NCI-H2171 (cell line): ENCODE results near the gene ARHGAP8.

Experiments
- DNase-seq: peaks from one replicate; lab custom pipeline; 2025; lab: John Stamatoyannopoulos, UW

Gene ARHGAP8

DNA sequence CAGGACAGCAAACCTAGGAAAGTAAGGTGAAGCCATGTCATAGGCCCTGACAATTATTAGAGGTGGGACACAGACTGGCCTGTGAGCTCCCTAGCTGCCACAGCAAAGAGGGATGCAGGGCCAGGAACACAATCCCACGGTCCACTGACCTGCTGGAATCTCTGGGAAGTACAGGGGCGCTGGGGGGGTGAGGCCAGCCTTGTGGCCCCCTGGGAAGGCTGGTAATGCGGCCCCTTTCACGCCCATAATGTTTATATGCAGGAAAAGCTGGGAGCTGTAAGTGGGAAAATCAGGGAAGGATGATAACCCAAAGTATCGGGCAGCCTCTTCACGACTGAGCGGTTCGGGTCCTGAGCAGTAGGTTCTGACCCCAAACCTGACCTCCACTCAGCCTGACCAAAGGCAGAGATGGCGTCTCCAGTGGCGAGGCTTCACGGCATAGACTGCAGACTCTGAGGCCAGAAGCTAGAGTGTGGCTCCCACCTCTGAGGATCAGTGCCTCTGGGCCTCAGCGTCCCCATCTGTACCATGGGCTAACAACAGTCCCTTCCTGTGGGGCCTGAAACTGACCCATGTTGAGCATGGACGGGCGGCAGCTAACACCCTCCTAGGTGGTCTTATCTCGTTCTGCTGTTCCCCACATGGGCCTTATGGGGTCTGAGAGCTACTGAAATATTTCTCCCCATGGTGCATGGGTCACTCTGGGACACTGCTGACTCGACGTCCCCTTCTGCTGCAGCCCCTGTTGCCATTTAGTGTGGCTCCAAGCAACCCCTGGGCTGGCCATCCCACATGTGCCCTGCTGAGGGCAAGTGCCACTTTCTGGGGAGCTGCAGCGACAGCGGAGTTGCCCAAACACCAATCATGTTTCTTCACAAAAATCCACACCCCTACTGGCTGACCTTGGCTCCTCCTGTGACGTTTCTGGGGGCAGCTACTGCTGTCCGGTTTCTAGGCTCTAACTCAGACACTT, 155.7 kb downstream of the ARHGAP8 start:
- no peak for DNase-seq

- no peak for DNase-seq
These were observed 156.9 kb downstream of the ARHGAP8 start for GRCh38 chr22:44909241-44909640.
